ENCODE data around the gene KCNC4. TPM values are rescaled to one million over a fixed set of nuclear protein-coding genes. Genes with fewer than 3 reads are reported as not detected.

Gene KCNC4
- total RNA-seq, 4 donors from 2014 or later, result 4.6 to 18.0 (median 9.7) TPM

- TF ChIP-seq POLR2A (IDR thresholded peaks at IDR 0.05; ENCODE audit: low read depth) (no peak), EP300 (IDR thresholded peaks at IDR 0.05) (no peak), POLR2AphosphoS5 (IDR thresholded peaks at IDR 0.05) (no peak)
- TF ChIP-seq, protein P1, sequence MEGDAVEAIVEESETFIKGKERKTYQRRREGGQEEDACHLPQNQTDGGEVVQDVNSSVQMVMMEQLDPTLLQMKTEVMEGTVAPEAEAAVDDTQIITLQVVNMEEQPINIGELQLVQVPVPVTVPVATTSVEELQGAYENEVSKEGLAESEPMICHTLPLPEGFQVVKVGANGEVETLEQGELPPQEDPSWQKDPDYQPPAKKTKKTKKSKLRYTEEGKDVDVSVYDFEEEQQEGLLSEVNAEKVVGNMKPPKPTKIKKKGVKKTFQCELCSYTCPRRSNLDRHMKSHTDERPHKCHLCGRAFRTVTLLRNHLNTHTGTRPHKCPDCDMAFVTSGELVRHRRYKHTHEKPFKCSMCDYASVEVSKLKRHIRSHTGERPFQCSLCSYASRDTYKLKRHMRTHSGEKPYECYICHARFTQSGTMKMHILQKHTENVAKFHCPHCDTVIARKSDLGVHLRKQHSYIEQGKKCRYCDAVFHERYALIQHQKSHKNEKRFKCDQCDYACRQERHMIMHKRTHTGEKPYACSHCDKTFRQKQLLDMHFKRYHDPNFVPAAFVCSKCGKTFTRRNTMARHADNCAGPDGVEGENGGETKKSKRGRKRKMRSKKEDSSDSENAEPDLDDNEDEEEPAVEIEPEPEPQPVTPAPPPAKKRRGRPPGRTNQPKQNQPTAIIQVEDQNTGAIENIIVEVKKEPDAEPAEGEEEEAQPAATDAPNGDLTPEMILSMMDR (IDR thresholded peaks at IDR 0.05), result no peak
- no peaks in the 10 kb centered on the region for H3K27me3 ChIP-seq
- intact Hi-C loops (cut with DNase I), result no loop called here
- DNase-seq (ENCODE audit: extremely low spot score), result no peak
- no peaks in the 10 kb centered on the region for H3K4me1 ChIP-seq
- no peaks in the 10 kb centered on the region for H3K36me3 ChIP-seq
- 88% methylated on average over 4 of the region's 4 CpGs for WGBS
- H3K27ac ChIP-seq (replicated peaks in 1 of 4), result no peak overlapping the region
- no peaks in the 10 kb centered on the region for H3K9me3 ChIP-seq
- H3K4me3 ChIP-seq, result no peak overlapping the region
These were observed 39.1 kb downstream of the KCNC4 start for GRCh38 chr1:110249256-110249655.

- no peak overlapping the region for H3K4me3 ChIP-seq
- no peaks in the 10 kb centered on the region for H3K4me1 ChIP-seq
- WGBS, result 85% methylated on average over 4 of the region's 4 CpGs
- intact Hi-C loops (cut with DNase I), result no loop called here
- H3K36me3 ChIP-seq, result no peaks in the 10 kb centered on the region
- DNase-seq (ENCODE audit: extremely low spot score), result no peak
- TF ChIP-seq POLR2AphosphoS5 (IDR thresholded peaks at IDR 0.05) (no peak), EP300 (IDR thresholded peaks at IDR 0.05) (no peak), POLR2A (IDR thresholded peaks at IDR 0.05; ENCODE audit: low read depth) (no peak)
- TF ChIP-seq, protein P1 (IDR thresholded peaks at IDR 0.05), result no peak
- H3K9me3 ChIP-seq, result no peaks in the 10 kb centered on the region
- no peak overlapping the region for H3K27ac ChIP-seq (replicated peaks in 1 of 4)
- H3K27me3 ChIP-seq, result no peaks in the 10 kb centered on the region
These were observed 39.9 kb downstream of the KCNC4 start for GRCh38 chr1:110250008-110250407.

- 84% methylated on average over 1 of the region's 2 CpGs for WGBS
- intact Hi-C loops (cut with DNase I), result no loop called here
- no peak for TF ChIP-seq POLR2A (IDR thresholded peaks at IDR 0.05; ENCODE audit: low read depth)
- TF ChIP-seq POLR2AphosphoS5 (IDR thresholded peaks at IDR 0.05), result no peak
- no peak for TF ChIP-seq EP300 (IDR thresholded peaks at IDR 0.05)
- TF ChIP-seq, protein P1 (IDR thresholded peaks at IDR 0.05), result no peak
- no peaks in the 10 kb centered on the region for H3K36me3 ChIP-seq
- no peak overlapping the region for H3K4me3 ChIP-seq
- no peaks in the 10 kb centered on the region for H3K4me1 ChIP-seq
- H3K27ac ChIP-seq (replicated peaks in 1 of 4), result no peak overlapping the region
- H3K27me3 ChIP-seq, result no peaks in the 10 kb centered on the region
- H3K9me3 ChIP-seq, result no peaks in the 10 kb centered on the region
- no peak for DNase-seq (ENCODE audit: extremely low spot score)
These were observed 40.6 kb downstream of the KCNC4 start for GRCh38 chr1:110250749-110251148.

- no peak for DNase-seq (ENCODE audit: extremely low spot score)
- intact Hi-C loops (cut with DNase I), result no loop called here
- Histone ChIP-seq H3K4me1 (no peaks in the 10 kb centered on the region), H3K4me3 (no peak overlapping the region), H3K9me3 (no peaks in the 10 kb centered on the region), H3K27ac (replicated peaks in 1 of 4) (no peak overlapping the region), H3K36me3 (no peaks in the 10 kb centered on the region), H3K27me3 (no peaks in the 10 kb centered on the region)
- WGBS, result 78% methylated on average over 1 of the region's 1 CpG
- TF ChIP-seq POLR2AphosphoS5 (IDR thresholded peaks at IDR 0.05) (no peak), POLR2A (IDR thresholded peaks at IDR 0.05; ENCODE audit: low read depth) (no peak), EP300 (IDR thresholded peaks at IDR 0.05) (no peak)
These were observed 43.1 kb downstream of the KCNC4 start for GRCh38 chr1:110253213-110253612.

DNA sequence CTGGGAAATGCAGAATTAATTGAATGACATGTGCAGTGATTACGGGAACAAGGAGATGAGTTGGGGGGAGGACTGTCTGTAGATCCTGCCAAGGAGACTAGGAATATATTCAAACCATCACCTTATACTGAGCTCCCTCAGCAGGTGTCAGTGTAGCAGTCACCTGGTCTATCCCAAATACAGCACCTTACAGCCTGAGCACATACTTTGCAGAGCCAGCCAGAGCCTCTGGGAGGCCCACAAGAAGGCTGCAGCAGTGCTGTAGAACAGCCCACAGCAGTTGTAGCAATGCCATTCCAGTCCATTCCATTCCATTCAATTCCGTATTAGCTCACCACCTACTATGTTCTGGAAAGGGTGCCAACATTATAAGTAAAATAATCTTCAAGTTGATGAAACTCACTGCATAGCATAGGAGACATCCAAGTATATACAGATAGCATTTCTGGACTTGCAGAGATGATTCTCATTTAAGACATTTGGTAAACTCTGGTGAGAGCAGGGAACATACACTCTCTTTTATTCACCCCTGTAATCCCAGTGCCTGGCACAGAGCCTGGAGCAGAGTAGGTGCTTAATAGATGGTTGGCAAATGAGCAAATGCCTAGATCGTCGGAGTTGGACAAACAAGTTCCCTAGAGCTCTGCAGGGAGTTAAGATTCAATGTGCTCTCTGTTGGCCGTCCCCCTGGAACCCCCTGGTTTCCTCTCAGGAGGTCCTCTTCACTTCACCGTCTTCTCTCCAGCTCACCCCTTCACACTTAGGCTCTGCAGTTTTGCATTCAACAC is 44.7 kb downstream of the KCNC4 start:
- no peak for DNase-seq (ENCODE audit: extremely low spot score)
- Histone ChIP-seq H3K9me3 (no peaks in the 10 kb centered on the region), H3K27me3 (peaks cover 0 to 11% (median 0%) of the 10 kb centered on the region in 4 donors), H3K36me3 (no peaks in the 10 kb centered on the region), H3K4me1 (no peaks in the 10 kb centered on the region), H3K27ac (replicated peaks in 1 of 4) (no peak overlapping the region), H3K4me3 (no peak overlapping the region)
- intact Hi-C loops (cut with DNase I), result no loop called here
- TF ChIP-seq, protein P1 (IDR thresholded peaks at IDR 0.05), result no peak
- no peak for TF ChIP-seq POLR2A (IDR thresholded peaks at IDR 0.05; ENCODE audit: low read depth)
- TF ChIP-seq EP300 (IDR thresholded peaks at IDR 0.05), result no peak
- no peak for TF ChIP-seq POLR2AphosphoS5 (IDR thresholded peaks at IDR 0.05)
- WGBS, result 66% methylated on average over 6 of the region's 6 CpGs
